HepG2 (cell line): ENCODE data around the gene FKBP14. TPM values are rescaled to one million over a fixed set of nuclear protein-coding genes. Genes with fewer than 3 reads are reported as not detected.

Source experiments
- ATAC-seq: fragments of 200-7000 bp; cut with Tn5 transposase; 3 replicates; pipeline ENCODE4 v1.9.1; 2020; ENCODE audit warnings: mild to moderate bottlenecking, moderate library complexity
- BruUV-seq: library from RNA; stranded (reverse); fragments of 400-500 nt; replicated peaks from 2 replicates; lab custom pipeline; 2021; lab: Mats Ljungman, UMichigan
- CTCF ChIA-PET: fragments of 300-600 bp; formaldehyde crosslinking; extraction: SDS; loops from one replicate; lab custom pipeline; 2021; ENCODE audit warnings: low total read pairs, inconsistent platforms, low intra/inter-chr PET ratio; lab: Yijun Ruan, JAX
- POLR2A ChIA-PET: fragments of 350-600 bp; sonication (Branson Sonifier 250); formaldehyde crosslinking; loops from one replicate; lab custom pipeline; 2020; ENCODE audit warnings: antibody characterized with exemption, inconsistent platforms; lab: Yijun Ruan, JAX
- DNase-seq: peaks from one replicate; pipeline ENCODE4 v3.0.0-alpha.2; 2015; ENCODE audit warnings: low spot score
- FAIRE-seq: peaks from 3 replicates; lab custom pipeline; 2011; peaks lifted over from hg19 to GRCh38; lab: Jason Lieb, UNC
- H2AFZ ChIP-seq: one replicate; pipeline ENCODE4 v1.6.1; 2011; ENCODE audit warnings: low read length, inconsistent platforms
- H3K27ac ChIP-seq: fragments of 300-600 bp; 3 replicates; pipeline ENCODE4 v1.8.0; 2011; ENCODE audit warnings: mixed run types, mild to moderate bottlenecking, mixed read lengths, low read length, inconsistent platforms; ENCODE audit not compliant: insufficient read depth; ENCODE audit errors: extremely low read length
- H3K27me3 ChIP-seq, 2 experiments: fragments of 200-600 bp in 1 of 2; 2 replicates in 1 of 2; 3 replicates in 1 of 2; pipeline versions ENCODE4 v1.6.0 to v1.8.0; 2011; ENCODE audit warnings: low read length in 2 of 2, mild to moderate bottlenecking in 2 of 2, moderate library complexity in 2 of 2, inconsistent platforms in 1 of 2; ENCODE audit not compliant: insufficient read depth in 2 of 2, control insufficient read depth in 1 of 2
- H3K36me3 ChIP-seq, 2 experiments: fragments of 200-600 bp in 1 of 2; replicated peaks in 1 of 2; 2 replicates in 1 of 2; 3 replicates in 1 of 2; pipeline versions ENCODE4 v1.5.1 to v1.8.0; 2011; ENCODE audit warnings: low read length in 2 of 2, inconsistent platforms in 1 of 2; ENCODE audit not compliant: insufficient read depth in 2 of 2, control insufficient read depth in 1 of 2
- H3K4me1 ChIP-seq: 2 replicates; pipeline ENCODE4 v1.5.1; 2012; ENCODE audit warnings: low read length, inconsistent platforms; ENCODE audit not compliant: insufficient read depth
- H3K4me2 ChIP-seq: 2 replicates; pipeline ENCODE4 v1.6.0; 2011; ENCODE audit warnings: low read depth, low read length, inconsistent platforms
- H3K4me3 ChIP-seq, 3 experiments: fragments of 200-600 bp in 1 of 3; sonication (generic), shearing (Covaris generic) in 1 of 3; replicated peaks in 1 of 3; 2 replicates each; pipeline ENCODE4 v1.5.1; 2011 to 2016; ENCODE audit warnings: low read length in 3 of 3, inconsistent platforms in 2 of 3, low read depth in 2 of 3, mild to moderate bottlenecking in 2 of 3, control low read depth in 1 of 3, mixed read lengths in 1 of 3; ENCODE audit not compliant: insufficient read depth in 1 of 3
- H3K79me2 ChIP-seq: one replicate; pipeline ENCODE4 v1.6.1; 2011; ENCODE audit warnings: low read length, inconsistent platforms; ENCODE audit not compliant: insufficient read depth
- H3K9ac ChIP-seq: 2 replicates; pipeline ENCODE4 v1.6.0; 2011; ENCODE audit warnings: mild to moderate bottlenecking, low read depth, low read length, inconsistent platforms; ENCODE audit not compliant: insufficient read depth
- H3K9me3 ChIP-seq: 2 replicates; pipeline ENCODE4 v1.5.1; 2012; ENCODE audit warnings: mild to moderate bottlenecking, low read length
- H4K20me1 ChIP-seq: 2 replicates; pipeline ENCODE4 v1.6.0; 2011; ENCODE audit warnings: inconsistent platforms, mild to moderate bottlenecking, low read length, moderate library complexity; ENCODE audit not compliant: insufficient read depth
- KDM1A ChIP-seq: IDR thresholded peaks from 2 replicates; pipeline ENCODE4 v1.6.1; 2016; ENCODE audit warnings: missing compliant biosample characterization
- MED13 ChIP-seq: sonication (generic); formaldehyde crosslinking; IDR thresholded peaks from 2 replicates; pipeline ENCODE4 v1.5.0; 2020; ENCODE audit warnings: missing genetic modification reagents
- NFIB ChIP-seq: sonication (generic); formaldehyde crosslinking; IDR thresholded peaks from 2 replicates; pipeline ENCODE4 v1.9.0; 2021; ENCODE audit warnings: missing genetic modification reagents, mild to moderate bottlenecking, borderline replicate concordance
- ZBED4 ChIP-seq: sonication (generic); formaldehyde crosslinking; IDR thresholded peaks from 2 replicates; pipeline ENCODE4 v1.4.0; 2020; ENCODE audit warnings: missing genetic modification reagents, borderline replicate concordance
- ZC3H13 ChIP-seq: sonication (generic); formaldehyde crosslinking; IDR thresholded peaks from 2 replicates; pipeline ENCODE4 v1.8.1; 2023; ENCODE audit warnings: mild to moderate bottlenecking, missing genetic modification reagents, moderate library complexity
- ZFP36L1 ChIP-seq: sonication (generic); formaldehyde crosslinking; IDR thresholded peaks from 2 replicates; pipeline ENCODE4 v1.8.0; 2022; ENCODE audit warnings: mild to moderate bottlenecking, missing genetic modification reagents, moderate library complexity
- ZNF557 ChIP-seq: sonication (generic); formaldehyde crosslinking; IDR thresholded peaks from 2 replicates; pipeline ENCODE4 v1.4.0; 2020; ENCODE audit warnings: missing genetic modification reagents
- WGBS: methylation state at CpG from one replicate; pipeline ENCODE4 v1.1.6; 2017; ENCODE audit warnings: low lambda C conversion rate; 5-methylcytosine and 5-hydroxymethylcytosine counted together
- in situ Hi-C: cut with HindIII; loops from 2 replicates; pipeline ENCODE4 v1.10.0; 2017; ENCODE audit warnings: low pct_unique_long_range_greater_than_20kb; ENCODE audit not compliant: extremely low pct_ligation_motif_present
- intact Hi-C: fragments of 100-400 bp; cut with micrococcal nuclease; formaldehyde crosslinking; loops from one replicate; pipeline ENCODE4 v1.10.0; 2022; ENCODE audit not compliant: unreplicated experiment
- polyA plus RNA-seq, 8 experiments: library from polyadenylated mRNA; depleted of rRNA in 3 of 8; stranded (reverse) in 7 of 8; unstranded in 1 of 8; fragments of >200 nt; fragmentation: Illumina TruSeq in 4 of 8; extraction: Trizol in 4 of 8; gene quantifications; 2 replicates each; pipeline versions ENCODE4 v1.2.1 to v1.2.3, GENCODE V29; 2011 to 2016; ENCODE audit warnings: low read depth in 4 of 8, missing spikeins in 1 of 8, mixed read lengths in 1 of 8; ENCODE audit not compliant: insufficient read depth in 1 of 8
- total RNA-seq, 5 experiments: library from RNA; depleted of rRNA; stranded (reverse); fragments of >200 nt; fragmentation: Illumina TruSeq; extraction: Trizol; gene quantifications; 2 replicates each; pipeline ENCODE4 v1.2.3, GENCODE V29; 2016; ENCODE audit warnings: low read depth in 1 of 5

Gene FKBP14
- total and polyA plus RNA-seq, 2 of the 13 experiments (the other 11 are each of a cell fraction or from before 2014, with no cell fraction given): 20.0 to 32.3 TPM

- peaks cover 0 to 6% of the 10 kb centered on the region in 2 experiments; a peak in 1 of 5 replicates for H3K36me3 ChIP-seq
- H3K79me2 ChIP-seq: peaks cover 87% of the 10 kb centered on the region
- CTCF ChIA-PET: no interaction called here
- H3K4me3 ChIP-seq: no peak overlapping the region
- H2AFZ ChIP-seq: no peak overlapping the region
- POLR2A ChIA-PET: interaction anchor here (2.1 kb wide), 1 partner anchor 11 kb away, joined by 11 read pairs; no protein-coding TSS in a partner anchor
- H3K4me1 ChIP-seq: no peaks in the 10 kb centered on the region
- no peaks in the 10 kb centered on the region for H3K9me3 ChIP-seq
- no peak for FAIRE-seq
- no peaks in the 10 kb centered on the region for H3K27me3 ChIP-seq
- no peak for DNase-seq
- intact Hi-C loops (no loop called here), in situ Hi-C loops (no loop called here)
- H3K27ac ChIP-seq: no peak overlapping the region
- no peak for ATAC-seq
- TF ChIP-seq NFIB (CRISPR knock-in tag): no peak
- no peak for TF ChIP-seq KDM1A (CRISPR knock-in tag)
- no peak for TF ChIP-seq MED13
- no peak for TF ChIP-seq ZC3H13 (CRISPR knock-in tag)
- TF ChIP-seq ZBED4 (CRISPR knock-in tag): no peak
- TF ChIP-seq ZFP36L1 (CRISPR knock-in tag): no peak
- no peak for TF ChIP-seq ZNF557
- H3K9ac ChIP-seq: no peak overlapping the region
- no TSS peak for BruUV-seq
- H3K4me2 ChIP-seq: no peak overlapping the region
- peaks cover 36% of the 10 kb centered on the region for H4K20me1 ChIP-seq
- 94% methylated on average over 4 of the region's 4 CpGs for WGBS
These were observed 50.2 kb downstream of the FKBP14 start for GRCh38 chr7:29976266-29976665.
